Tibial artery (tissue), 4 donors: ENCODE results near the gene RNF150.

Source experiments
- DNase-seq, 2 donors: peaks; one replicate each; pipeline ENCODE4 v3.0.0-alpha.2; 2019
- H3K27ac ChIP-seq, 2 donors: fragments of 200-600 bp; sonication (generic) in 1 of 2; 1 replicate in 1 of 2; 2 replicates in 1 of 2; pipeline ENCODE4 v1.5.1; 2018 to 2019; ENCODE audit warnings: mild to moderate bottlenecking in 1 of 2
- H3K27me3 ChIP-seq, 2 donors: fragments of 200-600 bp; sonication (generic) in 1 of 2; one replicate each; pipeline versions ENCODE4 v1.5.1 to v1.6.0; 2016 to 2019
- H3K36me3 ChIP-seq, 3 donors: fragments of 200-600 bp; sonication (generic) in 2 of 3; one replicate each; pipeline ENCODE4 v1.5.1; 2016 to 2019; ENCODE audit warnings: mild to moderate bottlenecking in 2 of 3
- H3K4me1 ChIP-seq, 4 donors: fragments of 200-600 bp; sonication (generic) in 2 of 4; 1 replicate in 3 of 4; 2 replicates in 1 of 4; pipeline ENCODE4 v1.5.1; 2016 to 2019
- H3K4me3 ChIP-seq, 2 donors: fragments of 200-600 bp; sonication (generic) in 1 of 2; 1 replicate in 1 of 2; 2 replicates in 1 of 2; pipeline ENCODE4 v1.5.1; 2018 to 2019; ENCODE audit warnings: mild to moderate bottlenecking in 2 of 2
- H3K9me3 ChIP-seq, 3 donors: fragments of 200-600 bp; sonication (generic) in 1 of 3; one replicate each; pipeline ENCODE4 v1.5.1; 2016 to 2019
- CTCF ChIP-seq, 2 experiments: fragments of 200-600 bp in 1 of 2; fragments of 450-650 bp in 1 of 2; IDR thresholded peaks; one replicate each; pipeline ENCODE4 v1.5.1; 2017 to 2019; ENCODE audit warnings: antibody characterized with exemption in 2 of 2, mild to moderate bottlenecking in 1 of 2, moderate library complexity in 1 of 2
- intact Hi-C: fragments of 100-400 bp; cut with DNase I; formaldehyde crosslinking; loops from one replicate; pipeline ENCODE4 v1.15.0; 2023; ENCODE audit warnings: low total_unique reads

RNF150 gene

GRCh38 chr4:140995058-140995457 is 138.2 kb downstream of the RNF150 start:
- Histone ChIP-seq H3K27me3 (no peaks in the 10 kb centered on the region), H3K9me3 (no peaks in the 10 kb centered on the region), H3K36me3 (no peaks in the 10 kb centered on the region), H3K4me3 (no peak overlapping the region), H3K27ac (peak overlapping the region; percentile 64 to 66), H3K4me1 (peaks cover 0 to 68% (median 24%) of the 10 kb centered on the region in 4 donors)
- DNase-seq: no peak
- TF ChIP-seq CTCF (IDR thresholded peaks at IDR 0.05): no peak
- intact Hi-C loops: no loop called here

GRCh38 chr4:140994015-140994414 is 139.3 kb downstream of the RNF150 start:
- Histone ChIP-seq H3K4me1 (peaks cover 0 to 62% (median 23%) of the 10 kb centered on the region in 4 donors), H3K4me3 (no peak overlapping the region), H3K27ac (peak overlapping the region; percentile 64 to 66), H3K27me3 (no peaks in the 10 kb centered on the region), H3K9me3 (no peaks in the 10 kb centered on the region), H3K36me3 (no peaks in the 10 kb centered on the region)
- TF ChIP-seq CTCF (IDR thresholded peaks at IDR 0.05): no peak
- intact Hi-C loops: no loop called here
- DNase-seq: no peak

DNA sequence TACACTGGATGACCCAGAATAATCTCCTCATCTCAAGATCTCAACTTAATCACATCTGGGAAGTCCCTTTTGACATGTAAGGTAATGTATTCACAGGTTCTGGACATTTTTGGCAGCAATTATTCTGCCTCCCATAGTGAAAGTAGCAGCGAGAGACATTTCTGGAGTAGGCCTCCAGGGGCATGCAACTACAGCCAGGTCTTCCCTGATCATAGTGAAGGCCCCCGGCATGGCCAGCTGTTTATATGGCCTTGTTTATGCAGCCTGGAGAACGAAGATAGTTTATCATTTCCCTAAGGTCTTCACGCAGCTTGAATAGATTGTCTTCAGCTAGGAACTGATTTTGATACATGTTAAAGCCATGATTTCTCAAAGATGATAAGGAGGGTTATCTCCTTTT is 139.9 kb downstream of the RNF150 start:
- no peak for DNase-seq
- Histone ChIP-seq H3K4me1 (peaks cover 0 to 55% (median 17%) of the 10 kb centered on the region in 4 donors), H3K27ac (peak overlapping the region; percentile 64 to 66), H3K9me3 (no peaks in the 10 kb centered on the region), H3K4me3 (no peak overlapping the region), H3K27me3 (no peaks in the 10 kb centered on the region), H3K36me3 (no peaks in the 10 kb centered on the region)
- intact Hi-C loops: no loop called here
- TF ChIP-seq CTCF (IDR thresholded peaks at IDR 0.05): no peak

GRCh38 chr4:140989944-140990343 is 143.3 kb downstream of the RNF150 start:
- intact Hi-C loops: no loop called here
- no peak for DNase-seq
- no peaks in the 10 kb centered on the region for H3K9me3 ChIP-seq
- H3K4me1 ChIP-seq: peaks cover 0 to 38% (median 7%) of the 10 kb centered on the region in 4 donors
- H3K27ac ChIP-seq: no peak overlapping the region
- TF ChIP-seq CTCF (IDR thresholded peaks at IDR 0.05): no peak
- H3K4me3 ChIP-seq: no peak overlapping the region
- no peaks in the 10 kb centered on the region for H3K27me3 ChIP-seq
- no peaks in the 10 kb centered on the region for H3K36me3 ChIP-seq

DNA sequence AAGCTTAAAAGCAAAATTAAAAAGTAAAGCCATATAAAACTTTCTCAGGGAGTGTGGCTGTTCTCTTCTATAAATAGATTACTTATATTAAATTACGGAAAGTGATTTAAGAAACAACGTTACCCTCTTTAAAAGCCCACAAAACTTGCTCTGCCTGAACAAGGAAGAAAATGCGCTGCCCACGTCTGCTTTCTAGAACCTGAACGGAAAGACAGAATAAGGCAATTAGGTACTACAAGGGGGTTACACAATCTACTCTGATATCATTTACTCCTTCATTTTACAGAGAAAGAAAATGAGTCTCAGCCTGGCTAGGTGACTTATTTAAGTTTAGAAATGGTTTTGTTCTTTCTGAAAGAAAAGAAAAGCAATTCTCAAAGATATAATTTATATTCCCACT is 147.2 kb downstream of the RNF150 start:
- DNase-seq: no peak
- Histone ChIP-seq H3K27ac (peak overlapping the region in 1 of 2 donors; percentile 6), H3K4me3 (no peak overlapping the region), H3K9me3 (no peaks in the 10 kb centered on the region), H3K36me3 (no peaks in the 10 kb centered on the region), H3K27me3 (no peaks in the 10 kb centered on the region), H3K4me1 (peaks cover 0 to 23% (median 0%) of the 10 kb centered on the region in 4 donors)
- intact Hi-C loops: no loop called here
- no peak for TF ChIP-seq CTCF (IDR thresholded peaks at IDR 0.05)
